Daoy (cell line): ENCODE data around the gene CCL17. TPM values are rescaled to one million over a fixed set of nuclear protein-coding genes. Genes with fewer than 3 reads are reported as not detected.
"Not testable (repeated sequence)": the region's sequence is repeated elsewhere in the genome, so short reads cannot be mapped to it uniquely, and the experiment has no call there.

Experiments
- DNase-seq: peaks from one replicate; pipeline ENCODE4 v3.0.0-alpha.2; 2015; ENCODE audit warnings: low read depth
- total RNA-seq: library from RNA; depleted of rRNA; stranded (reverse); fragments of >200 nt; shearing (Covaris generic); gene quantifications from 2 replicates; pipeline ENCODE4 v1.2.3, GENCODE V29; 2014; rRNA removed

The CCL17 gene
- total RNA-seq, 1 experiment from 2014 or later: not detected

DNA sequence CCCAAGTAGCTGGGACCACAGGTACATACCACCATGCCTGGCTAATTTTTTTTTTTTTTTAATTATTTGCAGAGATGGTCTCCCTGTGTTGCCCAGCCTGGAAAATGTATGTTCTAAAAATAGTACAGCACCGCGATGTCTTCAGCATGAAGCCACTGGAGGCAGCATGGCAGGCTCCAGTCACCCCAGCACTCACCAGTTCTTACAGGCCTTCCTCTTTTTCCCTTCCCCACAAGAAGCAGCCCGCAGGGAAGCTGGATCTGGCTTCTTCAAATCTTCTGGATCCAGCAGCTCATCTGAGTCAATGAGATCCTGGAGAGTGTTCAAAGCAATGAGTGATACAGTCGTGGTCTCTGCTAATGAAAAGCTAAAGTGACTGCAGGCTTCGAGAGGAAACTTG, 26.4 kb downstream of the CCL17 start:
- no peak for DNase-seq

DNA sequence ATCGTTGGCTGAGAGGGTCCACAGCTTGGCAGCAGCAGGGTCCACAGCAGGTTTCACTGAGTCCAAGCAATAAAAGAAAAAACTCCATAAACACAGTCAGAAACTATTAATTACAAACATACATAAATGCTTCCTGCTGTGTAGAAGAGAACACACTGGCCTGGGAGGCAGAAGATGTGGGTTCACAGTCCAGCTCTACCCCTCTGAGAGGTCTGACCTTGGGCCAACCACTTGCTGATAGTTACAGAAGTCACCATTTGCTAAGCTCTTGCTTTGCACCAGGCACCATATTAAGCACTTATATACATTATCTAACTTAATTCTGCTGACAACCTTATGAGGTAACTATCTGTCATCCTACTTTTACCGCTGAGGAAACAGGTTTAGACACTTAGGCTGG, 27.9 kb downstream of the CCL17 start:
- no peak for DNase-seq

DNA sequence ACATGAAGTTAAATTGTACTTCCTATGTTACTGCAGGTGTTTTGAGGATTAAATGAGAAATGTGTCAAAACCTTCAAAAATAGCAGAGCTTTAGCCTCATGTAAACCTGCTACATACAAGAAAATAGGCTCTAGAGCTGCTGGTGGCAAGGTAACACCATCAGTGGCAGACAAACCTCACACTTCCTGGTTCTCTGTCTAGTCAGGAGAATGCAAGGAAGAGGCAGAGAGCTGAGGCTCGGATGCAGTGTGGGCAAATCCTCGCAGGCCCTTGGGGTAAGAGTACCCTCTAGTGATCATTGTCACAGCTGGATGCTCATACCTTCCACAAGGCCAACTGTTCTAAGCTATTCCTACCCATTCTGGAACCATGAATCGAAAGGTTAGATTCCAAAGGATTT, 28.4 kb downstream of the CCL17 start:
- DNase-seq: no peak

DNA sequence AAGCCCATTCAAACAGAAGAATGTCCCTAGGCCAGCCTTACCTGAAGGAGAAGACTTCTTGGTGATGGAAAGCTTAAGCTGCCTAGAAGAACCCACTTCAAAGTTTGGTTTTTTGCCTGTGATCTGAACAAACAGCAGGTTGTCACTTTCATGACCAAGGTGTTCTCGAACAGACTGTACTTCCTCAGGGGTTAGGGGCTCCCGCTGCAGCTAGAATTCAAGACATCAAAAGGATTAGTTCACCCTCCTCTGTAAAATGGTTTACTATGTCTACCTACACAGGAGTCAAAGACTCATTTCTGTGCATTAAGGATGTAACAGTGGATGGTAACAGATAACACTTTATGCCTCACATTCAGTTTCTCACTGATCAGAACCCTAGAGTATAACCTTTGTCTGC, 29.4 kb downstream of the CCL17 start:
- no peak for DNase-seq

DNA sequence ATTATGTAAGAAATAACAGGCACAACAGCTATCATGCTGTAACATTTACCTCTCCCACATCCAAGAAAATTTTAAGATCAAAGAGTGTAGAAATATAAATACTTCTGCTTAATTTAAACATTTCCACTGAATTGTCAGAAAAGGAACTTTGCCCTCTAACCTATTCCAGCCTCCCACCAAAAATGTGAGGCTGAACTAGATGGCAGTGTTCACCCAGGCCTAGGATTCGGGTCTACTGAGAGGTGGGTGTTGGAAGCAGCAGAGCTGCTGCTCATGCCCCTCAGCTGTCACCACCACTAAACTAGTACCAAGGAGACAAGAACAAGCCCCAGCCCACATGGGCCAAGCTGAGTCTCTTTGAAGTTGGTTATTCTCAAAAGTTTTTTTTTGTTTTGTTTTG, 31.3 kb downstream of the CCL17 start:
- no peak for DNase-seq

DNA sequence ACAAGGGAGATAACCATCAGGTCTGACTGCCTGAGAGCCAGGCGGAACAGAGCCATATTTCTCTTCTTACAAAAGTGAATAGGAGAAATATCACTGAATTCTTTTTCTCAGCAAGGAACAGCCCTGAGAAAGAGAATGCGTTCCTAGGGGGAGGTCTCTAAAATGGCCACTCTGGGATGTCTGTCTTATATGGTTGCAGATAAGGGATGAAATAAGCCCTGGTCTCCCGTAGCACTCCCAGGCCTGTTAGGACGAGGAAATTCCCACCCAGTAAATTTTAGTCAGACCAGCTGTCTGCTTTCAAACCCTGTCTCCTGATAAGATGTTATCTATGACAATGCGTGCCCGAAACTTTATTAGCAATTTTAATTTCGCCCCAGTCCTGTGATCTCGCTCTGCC, 35.4 kb downstream of the CCL17 start:
- DNase-seq: not testable (repeated sequence)

DNA sequence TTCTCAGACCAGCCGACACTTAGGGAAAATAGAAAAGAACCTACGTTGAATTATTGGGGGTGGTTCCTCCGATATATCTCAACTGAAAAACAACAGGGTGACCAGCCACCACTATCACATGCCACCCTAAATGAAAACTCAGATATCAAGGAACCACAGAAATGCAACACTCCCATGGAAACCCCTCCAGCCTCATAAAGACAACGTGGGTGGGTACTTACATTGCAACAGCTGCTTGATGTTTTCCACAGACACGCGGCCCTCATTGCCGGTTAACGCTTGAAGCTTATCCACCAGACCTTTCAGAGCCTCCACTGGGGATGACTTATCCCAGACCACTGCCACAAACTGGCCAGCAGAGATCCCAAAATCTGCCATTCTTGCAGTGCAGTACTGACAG, 36.0 kb downstream of the CCL17 start:
- not testable (repeated sequence) for DNase-seq

- DNase-seq: no peak
Observed at GRCh38 chr16:57444711-57445110, 40.1 kb downstream of the CCL17 start.

- DNase-seq: no peak
Observed at GRCh38 chr16:57445510-57445909, 40.9 kb downstream of the CCL17 start.

DNA sequence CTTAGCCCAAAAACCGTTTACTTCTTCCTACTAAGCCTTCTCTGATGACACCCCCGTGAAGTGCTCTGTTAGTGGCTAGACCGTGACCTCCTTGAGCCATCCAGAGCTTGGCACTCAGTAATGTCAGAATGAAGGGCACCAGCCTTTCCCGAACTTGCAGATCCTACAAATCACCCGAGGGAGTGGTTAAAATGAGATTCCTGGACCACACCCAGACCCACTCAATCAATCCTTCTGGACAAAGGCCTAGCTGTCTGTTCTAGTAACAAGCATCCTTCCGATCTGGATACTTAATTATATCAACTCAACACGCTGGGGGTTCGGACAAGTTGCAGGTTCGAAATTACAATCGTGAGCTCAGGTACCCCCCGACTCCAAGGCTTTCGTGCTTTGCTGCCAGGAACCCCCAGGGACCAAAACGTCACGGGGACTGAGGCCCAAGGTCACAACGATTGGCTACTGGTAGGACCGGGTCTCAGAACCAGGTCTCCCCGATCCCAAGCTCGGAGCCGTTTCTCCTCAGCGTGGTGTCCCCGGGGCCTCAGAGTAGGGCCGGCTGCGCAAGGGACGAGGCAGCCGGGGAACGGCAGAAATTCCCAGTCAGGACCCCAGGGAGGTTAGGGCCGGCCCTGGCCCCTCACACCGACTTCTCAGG, 42.1 kb downstream of the CCL17 start:
- DNase-seq: peak; percentile 23

- peak; percentile 95 for DNase-seq
Observed at GRCh38 chr16:57447186-57447962, 42.8 kb downstream of the CCL17 start, which contains the start of the genes CIAPIN1 and COQ9. Gene CIAPIN1, minus strand, starts transcription at chr16:57447385. Its CDS starts 6,457 bp downstream, at chr16:57440928. Gene COQ9, plus strand, starts transcription at chr16:57447479. Its CDS starts 27 bp downstream, at chr16:57447506.

DNA sequence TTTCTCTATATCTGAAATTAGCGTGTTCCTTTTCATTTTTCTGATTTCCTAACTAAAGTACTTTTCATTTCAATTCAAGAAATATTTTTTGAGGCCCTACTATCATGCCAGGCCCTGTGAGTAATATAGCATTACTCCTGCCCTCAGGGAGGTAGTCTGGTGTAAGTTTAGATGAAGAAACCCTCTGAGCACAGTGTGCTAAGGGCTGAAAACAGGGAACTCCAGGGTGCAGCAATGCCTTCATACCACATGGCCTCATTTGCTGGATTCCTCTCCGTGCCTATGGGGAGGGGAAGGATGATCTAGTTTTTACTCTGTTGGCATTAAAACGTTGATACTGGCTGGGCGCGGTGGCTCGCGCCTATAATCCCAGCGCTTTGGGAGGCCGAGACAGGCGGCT, 47.5 kb downstream of the CCL17 start:
- no peak for DNase-seq

DNA sequence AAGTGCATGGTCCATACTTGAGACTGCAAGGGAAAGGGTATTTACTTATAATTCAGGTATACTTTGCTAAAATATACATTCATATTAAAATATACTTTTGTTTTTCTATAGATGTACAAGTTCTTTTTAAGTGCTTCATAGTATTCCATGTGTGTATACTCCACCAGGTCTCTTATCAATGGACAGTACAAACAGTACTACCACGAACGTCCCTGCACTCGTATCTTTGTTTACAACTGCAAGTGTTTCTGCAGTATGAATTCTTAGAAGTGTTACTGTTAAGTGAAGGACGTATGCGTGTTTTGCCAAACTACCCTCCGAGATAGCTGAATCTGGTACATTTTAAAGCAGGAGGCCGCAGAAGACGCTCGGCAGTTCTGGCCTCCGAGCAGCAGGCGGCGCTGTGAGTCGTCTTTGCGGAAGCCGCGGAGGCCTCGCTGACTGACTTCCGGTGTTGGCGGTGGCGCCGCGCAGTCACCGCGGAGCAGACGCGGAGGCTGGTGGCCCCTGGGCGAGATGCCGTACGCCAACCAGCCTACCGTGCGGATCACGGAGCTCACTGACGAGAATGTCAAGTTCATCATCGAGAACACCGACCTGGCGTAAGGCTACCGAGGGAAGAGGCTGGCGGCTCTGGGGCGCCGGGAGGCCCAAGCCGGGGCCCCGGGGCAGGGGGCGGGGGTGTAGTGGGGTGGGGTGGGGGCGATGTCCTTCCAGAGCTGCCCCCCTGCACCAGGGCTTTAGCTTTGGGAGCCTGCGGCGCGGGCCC, 57.8 kb downstream of the CCL17 start, which contains the start of gene POLR2C:
Gene POLR2C (plus strand): TSS at position 471 of the 769 bp plus-strand sequence. CDS start 46 bp downstream, at position 517.
- peak; percentile 86 for DNase-seq

- no peak for DNase-seq
Observed at GRCh38 chr16:57462978-57463362, 58.4 kb downstream of the CCL17 start.

- no peak for DNase-seq
Observed at GRCh38 chr16:57464523-57464922, 60.0 kb downstream of the CCL17 start.

Other genes with a start within 250 kb of the CCL17 start
- gene PSME3IP1, start 218.7 kb upstream of the CCL17 start, total RNA-seq: 112 and 120 TPM in 2 replicates
- gene RSPRY1, start 218.4 kb upstream of the CCL17 start, total RNA-seq: 30.3 and 32.2 TPM in 2 replicates
- gene ARL2BP, start 159.5 kb upstream of the CCL17 start, total RNA-seq: 53.1 and 62.0 TPM in 2 replicates
- gene PLLP, start 120.1 kb upstream of the CCL17 start, total RNA-seq: 0.06 and 0.63 TPM in 2 replicates
- not detected in 2 replicates for gene CCL22, start 46.0 kb upstream of the CCL17 start, total RNA-seq
- 1.3 and 2.6 TPM in 2 replicates for gene CX3CL1, start 32.3 kb upstream of the CCL17 start, total RNA-seq
- gene CIAPIN1, start 42.6 kb downstream of the CCL17 start, total RNA-seq: 82.6 and 92.5 TPM in 2 replicates
- 34.9 and 44.9 TPM in 2 replicates for gene COQ9, start 42.7 kb downstream of the CCL17 start, total RNA-seq
- gene POLR2C, start 57.9 kb downstream of the CCL17 start, total RNA-seq: 137 and 162 TPM in 2 replicates
- 3.7 and 5.3 TPM in 2 replicates for gene DOK4, start 81.7 kb downstream of the CCL17 start, total RNA-seq
- 9.5 and 16.2 TPM in 2 replicates for gene CCDC102A, start 131.8 kb downstream of the CCL17 start, total RNA-seq
- gene ADGRG5, start 137.9 kb downstream of the CCL17 start, total RNA-seq: not detected in 2 replicates
- gene ADGRG1, start 223.9 kb downstream of the CCL17 start, total RNA-seq: 4.9 and 6.6 TPM in 2 replicates